Lung (tissue), 12 donors: ENCODE results near the gene PGS1. TPM values are rescaled to one million over a fixed set of nuclear protein-coding genes. Genes with fewer than 3 reads are reported as not detected.

Experiments
- ATAC-seq: fragments of 200-7000 bp; cut with Tn5 transposase; one replicate; pipeline ENCODE4 v1.9.1; 2020; ENCODE audit warnings: moderate number of reproducible peaks; ENCODE audit not compliant: insufficient read depth, low FRiP score
- DNase-seq, 3 donors: peaks; one replicate each; pipeline ENCODE4 v3.0.0-alpha.2; 2013 to 2017
- H3K27ac ChIP-seq, 2 donors: one replicate each; pipeline ENCODE4 v1.5.1; 2013; ENCODE audit warnings: mild to moderate bottlenecking in 2 of 2, moderate library complexity in 2 of 2, control low read depth in 1 of 2, inconsistent platforms in 1 of 2, low read depth in 1 of 2, low read length in 1 of 2
- H3K27me3 ChIP-seq, 3 donors: one replicate each; pipeline ENCODE4 v1.5.1; 2013; ENCODE audit warnings: low read length in 2 of 3; ENCODE audit not compliant: control insufficient read depth in 3 of 3, insufficient read depth in 3 of 3
- H3K36me3 ChIP-seq, 4 donors: one replicate each; pipeline ENCODE4 v1.5.1; 2013; ENCODE audit warnings: low read length in 4 of 4, mild to moderate bottlenecking in 1 of 4, moderate library complexity in 1 of 4; ENCODE audit not compliant: control insufficient read depth in 4 of 4, insufficient read depth in 4 of 4
- H3K4me1 ChIP-seq, 5 donors: one replicate each; pipeline ENCODE4 v1.5.1; 2013; ENCODE audit warnings: low read length in 5 of 5, mild to moderate bottlenecking in 2 of 5, moderate library complexity in 1 of 5; ENCODE audit not compliant: control insufficient read depth in 5 of 5, insufficient read depth in 5 of 5
- H3K4me3 ChIP-seq: one replicate; pipeline ENCODE4 v1.5.1; 2013; ENCODE audit warnings: mild to moderate bottlenecking, control low read depth, moderate library complexity
- H3K9ac ChIP-seq, 2 donors: one replicate each; pipeline ENCODE4 v1.5.1; 2013; ENCODE audit warnings: low read length in 2 of 2, control low read depth in 1 of 2; ENCODE audit not compliant: insufficient read depth in 1 of 2
- H3K9me3 ChIP-seq, 4 donors: one replicate each; pipeline ENCODE4 v1.5.1; 2013; ENCODE audit warnings: low read length in 3 of 4, mild to moderate bottlenecking in 1 of 4, moderate library complexity in 1 of 4; ENCODE audit not compliant: control insufficient read depth in 4 of 4, insufficient read depth in 3 of 4
- WGBS, 2 donors: extraction: QIAGEN DNeasy Blood & Tissue Kit; methylation state at CpG; one replicate each; pipeline ENCODE4 v1.1.7; 2013; 5-methylcytosine and 5-hydroxymethylcytosine counted together
- polyA plus RNA-seq, 2 donors: library from polyadenylated mRNA; stranded (reverse); fragments of 200-250 nt; gene quantifications; one replicate each; pipeline ENCODE4 v1.2.1, GENCODE V29; 2013
- total RNA-seq, 2 donors: library from RNA; depleted of rRNA in 1 of 2; stranded (reverse); fragments of >200 nt in 1 of 2; gene quantifications; one replicate each; pipeline ENCODE4 v1.2.1, GENCODE V29; 2014 to 2021
- TF ChIP-seq, protein P1 (sequence below): IDR thresholded peaks from 2 replicates; pipeline ENCODE4 v1.5.1; 2012; ENCODE audit warnings: mild to moderate bottlenecking; ENCODE audit errors: control extremely low read depth, extremely low read depth
- donor health status: control.
- donor health status: control.
- donor health status: Bipolar disorder and iron deficiency.
- donor health status: healthy.
- donor health status: DM: yes; HTN: yes; CAD: no.

Gene PGS1
- total and polyA plus RNA-seq, 4 donors, result 44.9 to 104 (median 94.3) TPM

GRCh38 chr17:78372841-78373240 lies 5.6 kb upstream of the PGS1 start:
- ATAC-seq, result no peak
- WGBS, 2 donors, result 69 to 77% methylated on average over 5 of the region's 5 CpGs
- no peak overlapping the region for H3K9ac ChIP-seq
- TF ChIP-seq, protein P1, sequence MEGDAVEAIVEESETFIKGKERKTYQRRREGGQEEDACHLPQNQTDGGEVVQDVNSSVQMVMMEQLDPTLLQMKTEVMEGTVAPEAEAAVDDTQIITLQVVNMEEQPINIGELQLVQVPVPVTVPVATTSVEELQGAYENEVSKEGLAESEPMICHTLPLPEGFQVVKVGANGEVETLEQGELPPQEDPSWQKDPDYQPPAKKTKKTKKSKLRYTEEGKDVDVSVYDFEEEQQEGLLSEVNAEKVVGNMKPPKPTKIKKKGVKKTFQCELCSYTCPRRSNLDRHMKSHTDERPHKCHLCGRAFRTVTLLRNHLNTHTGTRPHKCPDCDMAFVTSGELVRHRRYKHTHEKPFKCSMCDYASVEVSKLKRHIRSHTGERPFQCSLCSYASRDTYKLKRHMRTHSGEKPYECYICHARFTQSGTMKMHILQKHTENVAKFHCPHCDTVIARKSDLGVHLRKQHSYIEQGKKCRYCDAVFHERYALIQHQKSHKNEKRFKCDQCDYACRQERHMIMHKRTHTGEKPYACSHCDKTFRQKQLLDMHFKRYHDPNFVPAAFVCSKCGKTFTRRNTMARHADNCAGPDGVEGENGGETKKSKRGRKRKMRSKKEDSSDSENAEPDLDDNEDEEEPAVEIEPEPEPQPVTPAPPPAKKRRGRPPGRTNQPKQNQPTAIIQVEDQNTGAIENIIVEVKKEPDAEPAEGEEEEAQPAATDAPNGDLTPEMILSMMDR, result no peak
- no peaks in the 10 kb centered on the region for H3K9me3 ChIP-seq
- H3K4me1 ChIP-seq, result peaks cover 0 to 15% (median 0%) of the 10 kb centered on the region in 5 donors
- H3K36me3 ChIP-seq, result no peaks in the 10 kb centered on the region
- H3K4me3 ChIP-seq, result no peak overlapping the region
- no peak for DNase-seq
- H3K27me3 ChIP-seq, result no peaks in the 10 kb centered on the region
- peak overlapping the region in 1 of 2 donors; percentile 59 for H3K27ac ChIP-seq

DNA sequence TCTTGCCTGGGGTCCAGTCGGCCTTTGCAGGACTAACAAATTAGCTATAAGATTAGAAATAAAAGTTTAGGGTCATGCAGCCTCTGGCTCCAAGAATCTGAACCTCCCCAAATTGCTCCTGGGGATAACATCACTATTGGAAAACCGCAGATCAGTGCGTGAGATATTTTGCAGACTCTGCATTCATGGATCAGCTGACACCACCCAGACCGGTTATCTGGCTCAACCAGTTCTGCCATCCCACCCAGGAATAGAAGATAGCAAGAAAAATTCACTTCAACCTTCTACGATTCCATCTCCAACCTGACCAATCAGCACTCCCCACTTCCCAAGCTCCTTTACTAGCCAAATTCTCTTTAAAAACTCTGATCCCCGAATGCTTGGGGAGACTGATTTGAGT lies 4.3 kb upstream of the PGS1 start:
- H3K27me3 ChIP-seq, result no peaks in the 10 kb centered on the region
- peak overlapping the region in 1 of 2 donors; percentile 76 for H3K27ac ChIP-seq
- H3K9ac ChIP-seq, result no peak overlapping the region
- TF ChIP-seq, protein P1, result no peak
- no peaks in the 10 kb centered on the region for H3K9me3 ChIP-seq
- H3K4me1 ChIP-seq, result peaks cover 0 to 18% (median 0%) of the 10 kb centered on the region in 5 donors
- ATAC-seq, result no peak
- no peaks in the 10 kb centered on the region for H3K36me3 ChIP-seq
- 75 to 91% methylated on average over 6 of the region's 6 CpGs for WGBS, 2 donors
- no peak overlapping the region for H3K4me3 ChIP-seq
- no peak for DNase-seq

DNA sequence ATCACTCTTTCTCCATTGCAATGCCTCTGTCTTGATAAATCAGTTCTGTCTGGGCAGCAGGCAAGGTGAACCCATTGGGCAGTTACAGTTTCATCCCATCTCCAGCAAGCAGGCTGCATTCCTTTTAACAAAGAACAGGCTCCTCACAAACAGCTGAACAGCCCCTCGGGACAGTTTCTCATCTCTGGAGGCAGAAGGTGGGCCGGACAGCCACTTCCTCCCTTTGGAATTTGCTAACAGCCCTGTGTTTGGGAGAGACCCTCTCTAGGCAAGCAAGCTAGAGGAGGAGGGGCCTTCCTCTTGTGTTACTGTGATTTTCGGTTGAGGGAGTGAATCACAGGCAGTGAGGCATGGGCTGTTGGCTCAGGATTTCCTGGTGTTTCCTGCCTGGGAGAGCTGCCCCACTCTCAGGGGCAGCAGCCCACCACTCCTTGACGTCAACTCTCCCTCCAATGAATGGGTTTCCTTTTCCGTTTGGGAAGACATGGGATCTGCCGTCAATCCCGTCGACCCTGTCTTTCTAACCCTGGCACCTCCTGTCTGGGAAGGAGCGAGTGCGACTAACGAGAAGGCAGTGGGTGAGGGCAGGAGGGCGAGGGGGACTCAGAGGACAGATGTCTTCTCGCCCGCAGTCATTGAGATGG lies 3.7 kb upstream of the PGS1 start:
- H3K4me1 ChIP-seq, result peaks cover 0 to 20% (median 0%) of the 10 kb centered on the region in 5 donors
- no peak overlapping the region for H3K4me3 ChIP-seq
- ATAC-seq, result no peak
- H3K27ac ChIP-seq, result peak overlapping the region; percentile 42 to 76
- DNase-seq, result no peak
- H3K36me3 ChIP-seq, result no peaks in the 10 kb centered on the region
- TF ChIP-seq, protein P1, result no peak
- H3K9ac ChIP-seq, result no peak overlapping the region
- 67 to 68% methylated on average over 14 of the region's 14 CpGs for WGBS, 2 donors
- H3K27me3 ChIP-seq, result no peaks in the 10 kb centered on the region
- H3K9me3 ChIP-seq, result no peaks in the 10 kb centered on the region
